ENCODE data around the gene RAB11FIP3.

RAB11FIP3 gene

GRCh38 chr16:490768-491167 is 65.3 kb downstream of the RAB11FIP3 start:
- TF ChIP-seq USF1 (IDR thresholded peaks at IDR 0.05): no peak
- TF ChIP-seq FOXM1 (IDR thresholded peaks at IDR 0.05; ENCODE audit: borderline replicate concordance, low read depth): no peak
- no peak for TF ChIP-seq CEBPB (IDR thresholded peaks at IDR 0.05)
- no peak for TF ChIP-seq ZBTB7A (IDR thresholded peaks at IDR 0.05; ENCODE audit: low read depth)
- no peak for TF ChIP-seq TEAD4 (IDR thresholded peaks at IDR 0.05)
- TF ChIP-seq MAX (IDR thresholded peaks at IDR 0.05): no peak
- no peak for TF ChIP-seq EP300 (IDR thresholded peaks at IDR 0.05; ENCODE audit: borderline replicate concordance)
- no peak for TF ChIP-seq TCF12 (IDR thresholded peaks at IDR 0.05; ENCODE audit: low read depth)
- TF ChIP-seq REST (IDR thresholded peaks at IDR 0.05; ENCODE audit: low read depth): no peak
- TF ChIP-seq NFIC (IDR thresholded peaks at IDR 0.05): no peak
- TF ChIP-seq YY1 (IDR thresholded peaks at IDR 0.05; ENCODE audit: low read depth): no peak
- TF ChIP-seq EGR1 (IDR thresholded peaks at IDR 0.05): no peak
- TF ChIP-seq TAF1 (IDR thresholded peaks at IDR 0.05; ENCODE audit: low read depth): no peak
- no peak for TF ChIP-seq RAD21 (IDR thresholded peaks at IDR 0.05; ENCODE audit: low read depth)

- TF ChIP-seq TAF1 (IDR thresholded peaks at IDR 0.05; ENCODE audit: low read depth) (no peak), TEAD4 (IDR thresholded peaks at IDR 0.05) (no peak), EP300 (IDR thresholded peaks at IDR 0.05; ENCODE audit: borderline replicate concordance) (no peak), REST (IDR thresholded peaks at IDR 0.05; ENCODE audit: low read depth) (no peak), MAX (IDR thresholded peaks at IDR 0.05) (no peak)
Observed at GRCh38 chr16:491220-491919, 65.9 kb downstream of the RAB11FIP3 start.

- no peak for TF ChIP-seq FOXM1 (IDR thresholded peaks at IDR 0.05; ENCODE audit: borderline replicate concordance, low read depth)
- no peak for TF ChIP-seq USF1 (IDR thresholded peaks at IDR 0.05)
- TF ChIP-seq TCF12 (IDR thresholded peaks at IDR 0.05; ENCODE audit: low read depth): no peak
- no peak for TF ChIP-seq YY1 (IDR thresholded peaks at IDR 0.05; ENCODE audit: low read depth)
- TF ChIP-seq EGR1 (IDR thresholded peaks at IDR 0.05): no peak
- TF ChIP-seq CREB1 (IDR thresholded peaks at IDR 0.05; ENCODE audit: low read depth): no peak
Observed at GRCh38 chr16:492211-492875, 66.9 kb downstream of the RAB11FIP3 start.

- TF ChIP-seq RAD21 (IDR thresholded peaks at IDR 0.05; ENCODE audit: low read depth) (peak; percentile 46), CEBPB (IDR thresholded peaks at IDR 0.05) (no peak)
Observed at GRCh38 chr16:495127-495748, 69.8 kb downstream of the RAB11FIP3 start.

GRCh38 chr16:496097-496886 is 70.8 kb downstream of the RAB11FIP3 start:
- TF ChIP-seq TAF1 (IDR thresholded peaks at IDR 0.05; ENCODE audit: low read depth) (no peak), TCF12 (IDR thresholded peaks at IDR 0.05; ENCODE audit: low read depth) (no peak), EP300 (IDR thresholded peaks at IDR 0.05; ENCODE audit: borderline replicate concordance) (no peak), NFIC (IDR thresholded peaks at IDR 0.05) (no peak), RAD21 (IDR thresholded peaks at IDR 0.05; ENCODE audit: low read depth) (no peak), CREB1 (IDR thresholded peaks at IDR 0.05; ENCODE audit: low read depth) (no peak), YY1 (IDR thresholded peaks at IDR 0.05; ENCODE audit: low read depth) (no peak), TEAD4 (IDR thresholded peaks at IDR 0.05) (no peak), ZBTB7A (IDR thresholded peaks at IDR 0.05; ENCODE audit: low read depth) (no peak)
